CD4-positive, alpha-beta memory T cell (primary cell): ENCODE data around the gene CHCHD6. TPM values are rescaled to one million over a fixed set of nuclear protein-coding genes. Genes with fewer than 3 reads are reported as not detected.
A peak's percentile ranks its signal among the peaks of the same experiment; 100 is the strongest.

Experiments used
- CTCF ChIA-PET: fragments of 350-600 bp; sonication (Branson Sonifier 250); formaldehyde crosslinking; loops from one replicate; lab custom pipeline; 2021; ENCODE audit warnings: inconsistent platforms; ENCODE audit not compliant: partially characterized antibody; lab: Charles Lee
- POLR2A ChIA-PET: fragments of 350-600 bp; sonication (Branson Sonifier 250); formaldehyde crosslinking; loops from one replicate; lab custom pipeline; 2021; ENCODE audit not compliant: partially characterized antibody; lab: Charles Lee
- DNase-seq, 5 donors: peaks; one replicate each; pipeline versions ENCODE4 v3.0.0 to v3.0.0-alpha.2; 2020 to 2022; ENCODE audit warnings: mixed read lengths in 1 of 5
- H3K27ac ChIP-seq: one replicate; pipeline ENCODE4 v1.7.0; 2013; ENCODE audit warnings: low read depth, low read length
- H3K27me3 ChIP-seq: 2 replicates; pipeline ENCODE4 v1.7.0; 2013; ENCODE audit warnings: mild to moderate bottlenecking, low read length, moderate library complexity; ENCODE audit not compliant: insufficient read depth
- H3K36me3 ChIP-seq: 2 replicates; pipeline ENCODE4 v1.7.0; 2013; ENCODE audit warnings: mild to moderate bottlenecking, low read length, moderate library complexity; ENCODE audit not compliant: insufficient read depth
- H3K4me1 ChIP-seq: 2 replicates; pipeline ENCODE4 v1.7.0; 2013; ENCODE audit warnings: mild to moderate bottlenecking, low read length, moderate library complexity; ENCODE audit not compliant: insufficient read depth
- H3K4me3 ChIP-seq, 2 donors: one replicate each; pipeline ENCODE4 v1.7.0; 2013; ENCODE audit warnings: low read length in 2 of 2, mild to moderate bottlenecking in 1 of 2
- H3K9me3 ChIP-seq, 2 donors: one replicate each; pipeline ENCODE4 v1.7.0; 2013; ENCODE audit warnings: low read length in 2 of 2, control low read depth in 1 of 2; ENCODE audit not compliant: control insufficient read depth in 1 of 2
- H3K27ac Mint-ChIP-seq, 7 donors: one replicate each; pipeline ENCODE4 v1.8.0; 2020 to 2021; ENCODE audit warnings: mixed read lengths in 7 of 7, mild to moderate bottlenecking in 6 of 7, inconsistent platforms in 3 of 7, moderate library complexity in 3 of 7
- H3K27me3 Mint-ChIP-seq, 2 donors: one replicate each; pipeline ENCODE4 v1.8.0; 2020 to 2021; ENCODE audit warnings: mixed read lengths in 2 of 2
- H3K36me3 Mint-ChIP-seq, 2 donors: one replicate each; pipeline ENCODE4 v1.8.0; 2020 to 2021; ENCODE audit warnings: mixed read lengths in 2 of 2, inconsistent platforms in 1 of 2, mild to moderate bottlenecking in 1 of 2
- H3K4me1 Mint-ChIP-seq, 4 donors: one replicate each; pipeline ENCODE4 v1.8.0; 2020 to 2021; ENCODE audit warnings: mixed read lengths in 4 of 4, mild to moderate bottlenecking in 1 of 4
- H3K4me3 Mint-ChIP-seq, 8 donors: one replicate each; pipeline ENCODE4 v1.8.0; 2020 to 2021; ENCODE audit warnings: mixed read lengths in 8 of 8, mild to moderate bottlenecking in 7 of 8, moderate library complexity in 6 of 8, inconsistent platforms in 3 of 8
- H3K9me3 Mint-ChIP-seq, 8 donors: one replicate each; pipeline ENCODE4 v1.8.0; 2020 to 2021; ENCODE audit warnings: mixed read lengths in 8 of 8, mild to moderate bottlenecking in 5 of 8, inconsistent platforms in 3 of 8, moderate library complexity in 1 of 8
- intact Hi-C: fragments of 100-400 bp; cut with micrococcal nuclease; formaldehyde crosslinking; loops from one replicate; pipeline ENCODE4 v1.15.1; 2023
- polyA plus RNA-seq, 2 donors: library from polyadenylated mRNA; unstranded; fragments of 300-500 nt; fragmentation: Illumina TruSeq; gene quantifications; one replicate each; pipeline ENCODE4 v1.2.3, GENCODE V29; 2021
- total RNA-seq, 2 experiments: library from RNA; stranded (reverse); gene quantifications; one replicate each; pipeline ENCODE4 v1.2.3, GENCODE V29; 2021

CHCHD6 gene
- total and polyA plus RNA-seq, 4 experiments from 2014 or later: 7.3 to 12.3 (median 10.2) TPM

DNA sequence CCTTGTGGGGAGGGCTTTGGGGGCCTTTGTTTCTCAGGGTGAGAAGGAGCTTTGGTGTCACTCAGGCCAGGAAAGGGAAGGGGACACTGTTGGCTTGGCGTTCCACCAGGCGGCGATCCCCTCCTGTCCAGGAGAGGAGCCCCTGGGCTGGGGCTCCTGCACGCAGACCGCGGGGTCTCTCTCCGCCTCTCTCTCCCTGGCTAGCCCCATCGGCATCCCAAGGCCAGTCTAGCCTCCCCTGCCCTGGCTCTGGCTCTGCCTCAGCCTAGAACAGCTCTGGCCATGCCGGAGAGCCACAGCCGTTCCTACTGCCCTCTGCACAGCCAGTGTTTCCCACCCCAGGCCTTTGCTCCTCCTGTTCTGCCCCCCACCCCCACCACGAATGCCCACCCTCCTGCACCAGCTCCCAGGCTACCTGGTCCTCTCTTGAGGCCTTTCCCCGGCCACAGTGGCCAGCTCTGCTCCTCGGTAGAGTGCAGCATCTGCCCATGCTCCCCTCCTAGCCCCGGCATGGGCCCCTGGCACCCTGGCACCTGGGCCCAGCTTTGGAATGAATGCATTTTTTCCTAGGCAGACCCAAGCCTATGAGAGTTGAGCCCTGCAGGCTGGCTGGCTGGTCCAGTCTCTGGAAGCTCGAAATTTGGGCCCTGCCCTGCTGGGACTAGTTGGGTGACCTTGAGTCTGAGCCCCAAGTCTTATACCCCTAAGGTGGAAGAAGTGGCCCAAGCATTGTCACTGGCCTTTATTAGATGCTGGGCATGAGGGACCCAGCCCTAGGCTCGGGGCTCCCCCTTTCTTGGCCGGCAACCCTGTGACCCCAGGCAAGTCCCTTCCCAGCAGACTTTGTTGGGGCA lies 281.3 kb downstream of the CHCHD6 start:
- H3K36me3 ChIP-seq: no peaks in the 10 kb centered on the region
- H3K4me1 ChIP-seq: peaks cover 17% of the 10 kb centered on the region
- Mint-ChIP-seq H3K9me3 (peaks cover 0 to 2% (median 0%) of the 10 kb centered on the region in 8 donors), H3K4me3 (peak overlapping the region in 5 of 8 donors; percentile 1 to 68 (median 49)), H3K36me3 (peaks cover 0 to 8% of the 10 kb centered on the region in 2 donors), H3K4me1 (peaks cover 6 to 35% (median 17%) of the 10 kb centered on the region in 4 donors), H3K27me3 (no peaks in the 10 kb centered on the region), H3K27ac (peak overlapping the region in 3 of 7 donors; percentile 47 to 77 (median 71))
- no peak for DNase-seq
- no peak overlapping the region for H3K4me3 ChIP-seq
- intact Hi-C loops: loop anchor here (2.0 to 10.0 kb wide), 3 partner anchors 609 to 1069 kb away; partner anchors contain the start of genes ABTB1, MCM2, SEC61A1 and TPRA1
- no peaks in the 10 kb centered on the region for H3K9me3 ChIP-seq
- H3K27me3 ChIP-seq: no peaks in the 10 kb centered on the region
- CTCF ChIA-PET: interaction anchor here (0.9 kb wide), 1 partner anchor 67 kb away, joined by 3 read pairs; no protein-coding TSS in a partner anchor
- POLR2A ChIA-PET: no interaction called here
- H3K27ac ChIP-seq: no peak overlapping the region

GRCh38 chr3:126986001-126986400 lies 282.0 kb downstream of the CHCHD6 start:
- Mint-ChIP-seq H3K27ac (peak overlapping the region in 2 of 7 donors; percentile 47 to 71), H3K36me3 (peaks cover 3 to 13% of the 10 kb centered on the region in 2 donors), H3K4me3 (peak overlapping the region in 2 of 8 donors; percentile 10 to 49), H3K4me1 (peaks cover 6 to 34% (median 17%) of the 10 kb centered on the region in 4 donors), H3K9me3 (peaks cover 0 to 2% (median 0%) of the 10 kb centered on the region in 8 donors), H3K27me3 (no peaks in the 10 kb centered on the region)
- no peaks in the 10 kb centered on the region for H3K27me3 ChIP-seq
- H3K4me1 ChIP-seq: peaks cover 17% of the 10 kb centered on the region
- no peak overlapping the region for H3K4me3 ChIP-seq
- no peak overlapping the region for H3K27ac ChIP-seq
- no peak for DNase-seq
- intact Hi-C loops: loop anchor here (10.0 kb wide), 2 partner anchors 609 to 1069 kb away; partner anchors contain the start of genes MCM2, SEC61A1 and TPRA1
- CTCF ChIA-PET: interaction anchor here (0.9 kb wide), 1 partner anchor 68 kb away, joined by 3 read pairs; no protein-coding TSS in a partner anchor
- H3K9me3 ChIP-seq: no peaks in the 10 kb centered on the region
- no peaks in the 10 kb centered on the region for H3K36me3 ChIP-seq
- POLR2A ChIA-PET: no interaction called here

DNA sequence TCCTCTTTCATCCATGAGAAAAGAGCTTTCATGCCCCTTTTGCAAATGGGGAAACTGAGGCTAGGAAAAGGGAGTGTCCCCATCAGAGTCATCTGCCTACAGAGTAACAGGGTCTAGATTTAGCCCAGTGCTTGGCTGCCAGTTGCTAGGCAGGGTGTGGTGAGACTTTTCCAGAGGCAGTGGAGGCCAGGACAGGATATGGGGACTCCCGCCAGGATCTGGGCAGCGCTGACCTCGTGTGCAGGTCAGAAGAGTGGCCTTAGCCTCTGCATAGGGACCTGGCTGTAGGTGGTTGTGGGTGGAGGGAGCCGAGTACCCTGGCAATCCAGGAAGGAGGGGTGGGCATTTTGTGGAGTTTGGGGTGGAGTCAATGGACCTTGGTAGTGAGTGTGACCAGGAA lies 283.1 kb downstream of the CHCHD6 start:
- ChIA-PET POLR2A (no interaction called here), CTCF (no interaction called here)
- Mint-ChIP-seq H3K36me3 (peaks cover 4 to 15% of the 10 kb centered on the region in 2 donors), H3K9me3 (no peaks in the 10 kb centered on the region), H3K27me3 (no peaks in the 10 kb centered on the region), H3K27ac (peak overlapping the region in 1 of 7 donors; percentile 66), H3K4me3 (no peak overlapping the region), H3K4me1 (peaks cover 1 to 23% (median 12%) of the 10 kb centered on the region in 4 donors)
- H3K27ac ChIP-seq: no peak overlapping the region
- DNase-seq: peak in 1 of 5 donors; percentile 13
- H3K27me3 ChIP-seq: no peaks in the 10 kb centered on the region
- H3K4me3 ChIP-seq: no peak overlapping the region
- H3K9me3 ChIP-seq: no peaks in the 10 kb centered on the region
- H3K36me3 ChIP-seq: no peaks in the 10 kb centered on the region
- peaks cover 8% of the 10 kb centered on the region for H3K4me1 ChIP-seq
- intact Hi-C loops: loop anchor here (10.0 kb wide), 2 partner anchors 608 to 1068 kb away; partner anchors contain the start of genes MCM2, SEC61A1 and TPRA1

DNA sequence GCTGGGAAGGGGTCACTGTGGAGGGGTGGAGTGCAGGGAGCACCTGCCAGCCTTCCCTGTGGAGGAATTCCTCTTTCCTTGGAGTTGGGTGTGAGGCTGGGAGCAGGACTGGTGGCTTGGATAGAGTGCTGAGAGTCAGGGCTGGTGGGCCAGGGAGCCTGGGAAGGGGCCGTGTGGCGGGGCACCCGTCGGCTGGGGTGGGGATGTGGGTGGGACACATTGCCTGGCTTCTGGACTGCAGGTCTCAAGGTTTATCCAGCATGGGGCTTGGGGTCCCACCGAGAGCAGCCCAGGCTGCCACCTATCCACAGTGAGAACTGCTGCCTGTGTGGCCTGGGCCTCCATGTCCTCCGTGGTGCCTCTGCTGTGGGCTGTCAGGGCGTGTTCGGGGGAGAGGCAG lies 283.6 kb downstream of the CHCHD6 start:
- ChIA-PET POLR2A (no interaction called here), CTCF (no interaction called here)
- Histone ChIP-seq H3K4me1 (peaks cover 6% of the 10 kb centered on the region), H3K27ac (no peak overlapping the region), H3K9me3 (no peaks in the 10 kb centered on the region), H3K4me3 (no peak overlapping the region), H3K27me3 (no peaks in the 10 kb centered on the region), H3K36me3 (no peaks in the 10 kb centered on the region)
- peak overlapping the region in 2 of 7 donors; percentile 13 to 66 for H3K27ac Mint-ChIP-seq
- peaks cover 1 to 20% (median 8%) of the 10 kb centered on the region in 4 donors for H3K4me1 Mint-ChIP-seq
- H3K9me3 Mint-ChIP-seq: no peaks in the 10 kb centered on the region
- peak overlapping the region in 1 of 8 donors; percentile 70 for H3K4me3 Mint-ChIP-seq
- DNase-seq: no peak
- intact Hi-C loops: loop anchor here (10.0 kb wide), 2 partner anchors 607 to 1067 kb away; partner anchors contain the start of genes MCM2, SEC61A1 and TPRA1
- H3K36me3 Mint-ChIP-seq: peaks cover 4 to 14% of the 10 kb centered on the region in 2 donors
- H3K27me3 Mint-ChIP-seq: no peaks in the 10 kb centered on the region

- no peaks in the 10 kb centered on the region for H3K36me3 ChIP-seq
- CTCF ChIA-PET: no interaction called here
Observed at GRCh38 chr3:126988451-126989021, 284.5 kb downstream of the CHCHD6 start.

GRCh38 chr3:126989316-126990023 lies 285.4 kb downstream of the CHCHD6 start:
- CTCF ChIA-PET: no interaction called here

More at GRCh38 chr3:126988451-126989021, 284.5 kb downstream of the CHCHD6 start:
- POLR2A ChIA-PET: no interaction called here
- no peaks in the 10 kb centered on the region for H3K9me3 Mint-ChIP-seq
- H3K27me3 Mint-ChIP-seq: no peaks in the 10 kb centered on the region
- H3K27me3 ChIP-seq: no peaks in the 10 kb centered on the region
- H3K9me3 ChIP-seq: no peaks in the 10 kb centered on the region
- H3K4me3 Mint-ChIP-seq: no peak overlapping the region
- H3K27ac ChIP-seq: no peak overlapping the region
- H3K4me1 ChIP-seq: peaks cover 6% of the 10 kb centered on the region
- peaks cover 1 to 20% (median 8%) of the 10 kb centered on the region in 4 donors for H3K4me1 Mint-ChIP-seq
- peak overlapping the region in 1 of 7 donors; percentile 13 for H3K27ac Mint-ChIP-seq
- intact Hi-C loops: loop anchor here (10.0 kb wide), 2 partner anchors 606 to 1066 kb away; partner anchors contain the start of genes MCM2, SEC61A1 and TPRA1
- peaks cover 4 to 14% of the 10 kb centered on the region in 2 donors for H3K36me3 Mint-ChIP-seq
- no peak for DNase-seq
- no peak overlapping the region for H3K4me3 ChIP-seq

More at GRCh38 chr3:126989316-126990023, 285.4 kb downstream of the CHCHD6 start:
- Histone ChIP-seq H3K4me3 (no peak overlapping the region), H3K27ac (no peak overlapping the region), H3K4me1 (peaks cover 3% of the 10 kb centered on the region), H3K9me3 (no peaks in the 10 kb centered on the region), H3K36me3 (no peaks in the 10 kb centered on the region), H3K27me3 (no peaks in the 10 kb centered on the region)
- H3K4me3 Mint-ChIP-seq: no peak overlapping the region
- intact Hi-C loops: loop anchor here (10.0 kb wide), 2 partner anchors 605 to 1065 kb away; partner anchors contain the start of genes MCM2, SEC61A1 and TPRA1
- H3K27ac Mint-ChIP-seq: no peak overlapping the region
- H3K27me3 Mint-ChIP-seq: no peaks in the 10 kb centered on the region
- H3K36me3 Mint-ChIP-seq: peaks cover 7 to 14% of the 10 kb centered on the region in 2 donors
- POLR2A ChIA-PET: no interaction called here
- no peak for DNase-seq
- H3K4me1 Mint-ChIP-seq: peaks cover 1 to 17% (median 8%) of the 10 kb centered on the region in 4 donors
- H3K9me3 Mint-ChIP-seq: no peaks in the 10 kb centered on the region
